Fibroblast of villous mesenchyme (primary cell): ENCODE measurements around the gene CLCNKB. TPM values are rescaled to one million over a fixed set of nuclear protein-coding genes. Genes with fewer than 3 reads are reported as not detected.
"Not testable (repeated sequence)": the region's sequence is repeated elsewhere in the genome, so short reads cannot be mapped to it uniquely, and the experiment has no call there.

Experiments used
- DNase-seq: peaks from one replicate; pipeline ENCODE4 v3.0.0-alpha.2; 2010; ENCODE audit warnings: low read depth
- H3K4me3 ChIP-seq: 2 replicates; pipeline ENCODE4 v1.5.1; 2011; ENCODE audit warnings: low read depth, mild to moderate bottlenecking, low read length
- total RNA-seq: library from RNA; depleted of rRNA; stranded (reverse); fragments of >200 nt; gene quantifications from 2 replicates; pipeline ENCODE4 v1.2.3, GENCODE V29; 2012
- TF ChIP-seq, protein P1 (sequence below): IDR thresholded peaks from 2 replicates; pipeline ENCODE4 v1.5.1; 2012; ENCODE audit warnings: low read depth, mild to moderate bottlenecking, low read length; ENCODE audit not compliant: insufficient read depth

CLCNKB gene
- total RNA-seq, 1 donor = 0.43 TPM

DNA sequence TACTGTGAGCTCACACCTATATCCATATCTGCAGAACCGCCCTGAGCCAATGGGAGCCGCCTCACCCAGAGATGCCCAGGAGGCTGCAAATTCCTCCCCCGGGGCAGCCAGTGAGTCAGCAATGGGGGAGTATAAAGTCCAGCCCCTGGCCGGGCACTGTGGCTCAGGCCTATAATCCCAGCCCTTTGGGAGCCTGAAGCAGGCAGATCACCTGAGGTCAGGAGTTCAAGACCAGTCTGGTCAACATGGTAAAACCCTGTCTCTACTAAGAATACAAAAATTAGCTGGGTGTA lies 5.0 kb upstream of the CLCNKB start:
- TF ChIP-seq, protein P1, sequence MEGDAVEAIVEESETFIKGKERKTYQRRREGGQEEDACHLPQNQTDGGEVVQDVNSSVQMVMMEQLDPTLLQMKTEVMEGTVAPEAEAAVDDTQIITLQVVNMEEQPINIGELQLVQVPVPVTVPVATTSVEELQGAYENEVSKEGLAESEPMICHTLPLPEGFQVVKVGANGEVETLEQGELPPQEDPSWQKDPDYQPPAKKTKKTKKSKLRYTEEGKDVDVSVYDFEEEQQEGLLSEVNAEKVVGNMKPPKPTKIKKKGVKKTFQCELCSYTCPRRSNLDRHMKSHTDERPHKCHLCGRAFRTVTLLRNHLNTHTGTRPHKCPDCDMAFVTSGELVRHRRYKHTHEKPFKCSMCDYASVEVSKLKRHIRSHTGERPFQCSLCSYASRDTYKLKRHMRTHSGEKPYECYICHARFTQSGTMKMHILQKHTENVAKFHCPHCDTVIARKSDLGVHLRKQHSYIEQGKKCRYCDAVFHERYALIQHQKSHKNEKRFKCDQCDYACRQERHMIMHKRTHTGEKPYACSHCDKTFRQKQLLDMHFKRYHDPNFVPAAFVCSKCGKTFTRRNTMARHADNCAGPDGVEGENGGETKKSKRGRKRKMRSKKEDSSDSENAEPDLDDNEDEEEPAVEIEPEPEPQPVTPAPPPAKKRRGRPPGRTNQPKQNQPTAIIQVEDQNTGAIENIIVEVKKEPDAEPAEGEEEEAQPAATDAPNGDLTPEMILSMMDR = no peak
- H3K4me3 ChIP-seq = no peak overlapping the region
- no peak for DNase-seq

DNA sequence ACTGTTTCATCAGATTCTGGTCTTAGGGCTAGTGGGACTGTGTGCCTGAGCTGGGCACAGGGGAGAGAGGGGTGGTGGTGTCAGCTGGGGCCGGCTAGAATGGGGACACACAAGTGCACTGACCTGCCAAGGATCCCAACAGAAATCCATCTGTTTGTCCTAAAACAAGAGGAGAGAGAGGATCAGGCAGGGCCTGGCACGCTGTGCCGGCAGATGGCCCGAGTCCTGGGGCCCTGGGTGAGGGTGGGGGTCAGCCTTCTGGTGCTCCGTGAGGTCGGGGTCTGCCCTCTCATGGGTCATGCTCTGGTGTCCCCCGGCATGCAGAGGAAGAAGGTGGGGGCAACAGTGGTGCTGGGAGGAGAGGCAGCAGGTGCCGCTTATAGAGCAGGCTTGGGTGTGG lies 3.7 kb upstream of the CLCNKB start:
- not testable (repeated sequence) for DNase-seq, H3K4me3 ChIP-seq

DNA sequence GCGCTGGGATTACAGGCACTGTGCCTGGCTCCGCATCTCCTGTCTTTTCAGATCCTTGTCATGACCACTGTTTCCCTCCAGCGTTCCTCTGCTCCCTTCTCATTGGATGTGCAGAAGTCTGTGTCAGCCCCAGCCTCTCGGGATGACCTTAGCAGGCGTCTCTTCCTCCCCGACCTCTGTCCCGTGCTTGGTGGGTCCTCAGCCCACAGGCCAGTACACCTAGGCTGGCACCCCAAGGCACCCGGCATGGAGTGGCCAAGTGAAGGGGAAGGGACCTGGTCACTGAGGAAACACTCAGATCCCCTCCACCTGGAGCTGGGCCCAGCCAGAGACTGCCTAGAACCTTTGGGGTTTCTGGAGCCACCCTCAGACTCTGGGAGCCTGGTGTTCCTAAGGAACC lies 2.4 kb upstream of the CLCNKB start:
- no peak for DNase-seq
- TF ChIP-seq, protein P1 = no peak
- no peak overlapping the region for H3K4me3 ChIP-seq

DNA sequence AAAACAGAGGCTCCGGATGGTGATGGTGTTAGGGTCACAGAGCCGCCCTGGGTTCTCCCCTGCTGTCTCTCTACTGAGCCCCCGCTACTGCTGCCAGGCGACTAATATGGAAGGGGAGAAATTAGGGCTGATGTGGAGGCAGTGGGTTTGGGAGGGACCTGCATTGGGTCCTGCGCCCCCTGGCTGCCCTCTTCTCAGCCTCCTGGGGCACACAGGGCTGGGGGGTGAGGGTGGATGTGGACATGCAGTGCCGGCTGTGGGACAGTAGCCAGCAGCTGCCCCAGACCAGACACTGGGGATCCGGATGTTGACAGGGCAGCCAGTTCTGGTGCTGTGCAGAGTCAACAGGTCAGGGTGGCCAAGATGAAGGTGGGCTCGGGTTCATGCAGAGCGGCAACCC lies 1.5 kb upstream of the CLCNKB start:
- DNase-seq = no peak
- H3K4me3 ChIP-seq = no peak overlapping the region
- TF ChIP-seq, protein P1 = peak; percentile 13

DNA sequence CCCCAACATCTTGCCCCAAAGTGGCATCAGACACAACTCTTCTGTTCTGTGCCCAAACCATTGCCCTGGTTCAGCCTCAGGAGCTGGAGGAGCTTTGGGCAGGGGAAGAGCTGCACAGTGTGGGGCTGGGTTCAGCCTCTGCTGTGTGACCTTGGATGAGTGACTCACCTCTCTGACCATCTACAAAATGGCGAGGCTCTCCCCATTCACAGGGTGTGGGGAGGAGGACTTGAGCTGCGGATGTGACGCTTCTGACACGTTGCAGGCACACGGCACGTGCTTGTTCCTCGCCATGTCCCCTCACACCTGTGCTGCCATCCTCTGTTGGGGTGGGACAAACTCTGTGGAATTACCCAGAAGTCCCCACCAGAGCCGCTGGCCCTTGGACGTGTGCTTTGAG lies 928 bp upstream of the CLCNKB start:
- H3K4me3 ChIP-seq, DNase-seq: not testable (repeated sequence)

DNA sequence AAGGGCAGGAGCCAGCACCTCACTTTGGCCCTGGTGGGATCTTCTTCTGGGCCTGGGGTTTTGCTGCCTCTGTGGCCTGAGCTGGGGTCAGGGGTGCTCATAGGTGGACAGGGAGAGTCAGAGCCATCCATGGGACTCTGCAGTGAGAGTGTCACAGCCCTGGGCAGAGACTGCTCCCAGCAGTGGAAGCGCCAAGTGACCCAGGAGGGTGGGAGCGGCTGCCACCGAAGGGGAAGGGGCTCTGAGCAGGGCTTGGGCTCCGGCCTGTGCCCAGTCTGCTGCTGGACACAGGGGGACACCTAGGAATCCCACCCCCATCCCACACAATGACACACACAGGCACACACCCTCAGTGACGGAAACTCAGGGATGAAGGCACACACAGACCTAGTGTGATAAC lies 368 bp downstream of the CLCNKB start:
- H3K4me3 ChIP-seq = no peak overlapping the region
- TF ChIP-seq, protein P1 = no peak
- DNase-seq = no peak

- no peak for DNase-seq
- H3K4me3 ChIP-seq = no peak overlapping the region
- TF ChIP-seq, protein P1 = no peak
Observed at GRCh38 chr1:16046842-16047241, 3.3 kb downstream of the CLCNKB start.

DNA sequence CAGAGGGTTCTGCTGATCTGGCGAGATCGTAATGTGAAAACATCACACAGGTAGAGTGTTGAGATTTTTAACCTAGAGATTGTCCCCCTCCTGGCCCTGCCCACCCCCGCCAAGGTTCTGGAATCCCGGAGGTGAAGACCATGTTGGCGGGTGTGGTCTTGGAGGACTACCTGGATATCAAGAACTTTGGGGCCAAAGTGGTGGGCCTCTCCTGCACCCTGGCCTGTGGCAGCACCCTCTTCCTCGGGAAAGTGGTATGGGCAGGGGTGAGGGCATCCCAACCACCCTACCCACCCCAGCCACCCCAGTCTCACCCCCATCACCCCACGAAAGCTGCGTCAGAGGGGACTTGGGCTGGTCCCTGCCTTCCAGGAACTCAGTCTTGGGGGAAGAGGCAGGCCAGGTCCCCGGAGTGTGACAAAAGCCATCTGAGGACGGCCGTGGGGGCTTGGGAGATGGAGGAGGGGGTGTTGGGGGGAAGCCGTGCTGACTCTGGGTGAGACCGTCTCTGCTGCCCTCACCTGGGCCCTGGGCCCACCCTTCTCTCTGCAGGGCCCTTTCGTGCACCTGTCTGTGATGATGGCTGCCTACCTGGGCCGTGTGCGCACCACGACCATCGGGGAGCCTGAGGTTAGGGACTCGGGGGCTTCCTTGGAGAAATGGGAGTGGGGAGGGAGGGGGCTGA lies 4.4 kb downstream of the CLCNKB start:
- TF ChIP-seq, protein P1 = no peak
- H3K4me3 ChIP-seq = no peak overlapping the region
- DNase-seq = no peak
